Lung (tissue), 12 donors: ENCODE data around the gene SPDL1. TPM values are rescaled to one million over a fixed set of nuclear protein-coding genes. Genes with fewer than 3 reads are reported as not detected.
A peak's percentile ranks its signal among the peaks of the same experiment; 100 is the strongest.

Experiments used
- ATAC-seq: fragments of 200-7000 bp; cut with Tn5 transposase; one replicate; pipeline ENCODE4 v1.9.1; 2020; ENCODE audit warnings: moderate number of reproducible peaks; ENCODE audit not compliant: insufficient read depth, low FRiP score
- DNase-seq, 3 donors: peaks; one replicate each; pipeline ENCODE4 v3.0.0-alpha.2; 2013 to 2017
- H3K27ac ChIP-seq, 2 donors: one replicate each; pipeline ENCODE4 v1.5.1; 2013; ENCODE audit warnings: mild to moderate bottlenecking in 2 of 2, moderate library complexity in 2 of 2, control low read depth in 1 of 2, inconsistent platforms in 1 of 2, low read depth in 1 of 2, low read length in 1 of 2
- H3K27me3 ChIP-seq, 3 donors: one replicate each; pipeline ENCODE4 v1.5.1; 2013; ENCODE audit warnings: low read length in 2 of 3; ENCODE audit not compliant: control insufficient read depth in 3 of 3, insufficient read depth in 3 of 3
- H3K36me3 ChIP-seq, 4 donors: one replicate each; pipeline ENCODE4 v1.5.1; 2013; ENCODE audit warnings: low read length in 4 of 4, mild to moderate bottlenecking in 1 of 4, moderate library complexity in 1 of 4; ENCODE audit not compliant: control insufficient read depth in 4 of 4, insufficient read depth in 4 of 4
- H3K4me1 ChIP-seq, 5 donors: one replicate each; pipeline ENCODE4 v1.5.1; 2013; ENCODE audit warnings: low read length in 5 of 5, mild to moderate bottlenecking in 2 of 5, moderate library complexity in 1 of 5; ENCODE audit not compliant: control insufficient read depth in 5 of 5, insufficient read depth in 5 of 5
- H3K4me3 ChIP-seq: one replicate; pipeline ENCODE4 v1.5.1; 2013; ENCODE audit warnings: mild to moderate bottlenecking, control low read depth, moderate library complexity
- H3K9ac ChIP-seq, 2 donors: one replicate each; pipeline ENCODE4 v1.5.1; 2013; ENCODE audit warnings: low read length in 2 of 2, control low read depth in 1 of 2; ENCODE audit not compliant: insufficient read depth in 1 of 2
- H3K9me3 ChIP-seq, 4 donors: one replicate each; pipeline ENCODE4 v1.5.1; 2013; ENCODE audit warnings: low read length in 3 of 4, mild to moderate bottlenecking in 1 of 4, moderate library complexity in 1 of 4; ENCODE audit not compliant: control insufficient read depth in 4 of 4, insufficient read depth in 3 of 4
- WGBS, 2 donors: extraction: QIAGEN DNeasy Blood & Tissue Kit; methylation state at CpG; one replicate each; pipeline ENCODE4 v1.1.7; 2013; 5-methylcytosine and 5-hydroxymethylcytosine counted together
- polyA plus RNA-seq, 2 donors: library from polyadenylated mRNA; stranded (reverse); fragments of 200-250 nt; gene quantifications; one replicate each; pipeline ENCODE4 v1.2.1, GENCODE V29; 2013
- total RNA-seq, 2 donors: library from RNA; depleted of rRNA in 1 of 2; stranded (reverse); fragments of >200 nt in 1 of 2; gene quantifications; one replicate each; pipeline ENCODE4 v1.2.1, GENCODE V29; 2014 to 2021
- TF ChIP-seq, protein P1 (sequence below): IDR thresholded peaks from 2 replicates; pipeline ENCODE4 v1.5.1; 2012; ENCODE audit warnings: mild to moderate bottlenecking; ENCODE audit errors: control extremely low read depth, extremely low read depth
- donor health status: control.
- donor health status: control.
- donor health status: Bipolar disorder and iron deficiency.
- donor health status: healthy.
- donor health status: DM: yes; HTN: yes; CAD: no.

Gene SPDL1
- total and polyA plus RNA-seq, 4 donors: 4.3 to 13.4 (median 8.6) TPM

GRCh38 chr5:169577951-169578350 lies 5.6 kb upstream of the SPDL1 start:
- TF ChIP-seq, protein P1, sequence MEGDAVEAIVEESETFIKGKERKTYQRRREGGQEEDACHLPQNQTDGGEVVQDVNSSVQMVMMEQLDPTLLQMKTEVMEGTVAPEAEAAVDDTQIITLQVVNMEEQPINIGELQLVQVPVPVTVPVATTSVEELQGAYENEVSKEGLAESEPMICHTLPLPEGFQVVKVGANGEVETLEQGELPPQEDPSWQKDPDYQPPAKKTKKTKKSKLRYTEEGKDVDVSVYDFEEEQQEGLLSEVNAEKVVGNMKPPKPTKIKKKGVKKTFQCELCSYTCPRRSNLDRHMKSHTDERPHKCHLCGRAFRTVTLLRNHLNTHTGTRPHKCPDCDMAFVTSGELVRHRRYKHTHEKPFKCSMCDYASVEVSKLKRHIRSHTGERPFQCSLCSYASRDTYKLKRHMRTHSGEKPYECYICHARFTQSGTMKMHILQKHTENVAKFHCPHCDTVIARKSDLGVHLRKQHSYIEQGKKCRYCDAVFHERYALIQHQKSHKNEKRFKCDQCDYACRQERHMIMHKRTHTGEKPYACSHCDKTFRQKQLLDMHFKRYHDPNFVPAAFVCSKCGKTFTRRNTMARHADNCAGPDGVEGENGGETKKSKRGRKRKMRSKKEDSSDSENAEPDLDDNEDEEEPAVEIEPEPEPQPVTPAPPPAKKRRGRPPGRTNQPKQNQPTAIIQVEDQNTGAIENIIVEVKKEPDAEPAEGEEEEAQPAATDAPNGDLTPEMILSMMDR: no peak
- Histone ChIP-seq H3K27me3 (peaks cover 0 to 6% (median 3%) of the 10 kb centered on the region in 3 donors), H3K4me3 (no peak overlapping the region), H3K9ac (no peak overlapping the region), H3K9me3 (no peaks in the 10 kb centered on the region), H3K27ac (no peak overlapping the region), H3K36me3 (no peaks in the 10 kb centered on the region), H3K4me1 (no peaks in the 10 kb centered on the region)
- ATAC-seq (no peak), DNase-seq (peak in 1 of 3 donors; percentile 15)
- 34 to 48% methylated on average over 1 of the region's 1 CpG for WGBS, 2 donors

- Histone ChIP-seq H3K4me1 (peaks cover 0 to 2% (median 0%) of the 10 kb centered on the region in 5 donors), H3K9me3 (no peaks in the 10 kb centered on the region), H3K27me3 (no peaks in the 10 kb centered on the region), H3K4me3 (no peak overlapping the region), H3K9ac (no peak overlapping the region), H3K36me3 (no peaks in the 10 kb centered on the region), H3K27ac (no peak overlapping the region)
- ATAC-seq (no peak), DNase-seq (no peak)
- TF ChIP-seq, protein P1: no peak
- WGBS, 2 donors: 73% methylated on average over 5 of the region's 5 CpGs
Observed at GRCh38 chr5:169580964-169581363, 2.6 kb upstream of the SPDL1 start.

DNA sequence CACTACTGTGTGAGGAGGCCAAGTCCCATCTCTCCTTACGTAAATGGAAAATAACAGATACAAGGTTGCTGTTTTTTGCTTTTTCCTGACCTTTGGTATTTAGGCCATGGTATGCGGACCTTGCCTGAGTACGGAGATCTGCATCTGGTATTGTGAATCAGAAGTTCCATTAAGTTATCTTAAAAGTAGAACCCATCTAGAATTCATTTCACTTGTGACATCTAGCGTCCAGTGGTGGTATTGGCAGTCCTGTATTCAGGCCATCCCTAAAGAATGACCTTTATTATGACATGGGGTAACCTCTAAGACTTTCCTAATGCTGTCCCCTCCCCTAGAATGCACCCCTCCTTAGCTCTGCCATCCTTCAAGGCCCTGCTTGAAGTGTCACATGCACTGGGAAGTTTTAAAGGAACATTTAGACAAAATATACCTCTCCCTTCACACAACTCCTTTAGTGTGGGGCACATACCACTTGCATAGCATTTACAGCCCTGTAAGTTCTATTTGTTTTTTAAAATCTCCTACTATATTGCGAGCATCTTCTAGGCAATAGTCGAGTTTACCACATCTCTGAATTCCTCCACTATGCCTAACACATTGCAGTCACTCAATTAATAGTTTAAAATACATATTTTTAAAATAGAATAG lies 1.9 kb upstream of the SPDL1 start:
- 24 to 43% methylated on average over 6 of the region's 6 CpGs for WGBS, 2 donors
- no peaks in the 10 kb centered on the region for H3K27me3 ChIP-seq
- H3K4me3 ChIP-seq: no peak overlapping the region
- H3K36me3 ChIP-seq: no peaks in the 10 kb centered on the region
- DNase-seq (peak; percentile 36 to 73 (median 68)), ATAC-seq (no peak)
- no peaks in the 10 kb centered on the region for H3K9me3 ChIP-seq
- H3K27ac ChIP-seq: no peak overlapping the region
- H3K4me1 ChIP-seq: peaks cover 0 to 2% (median 0%) of the 10 kb centered on the region in 5 donors
- no peak overlapping the region for H3K9ac ChIP-seq
- TF ChIP-seq, protein P1: peak; percentile 66

- Histone ChIP-seq H3K27ac (peak overlapping the region in 1 of 2 donors; percentile 84), H3K4me1 (peaks cover 0 to 2% (median 0%) of the 10 kb centered on the region in 5 donors), H3K4me3 (peak overlapping the region; percentile 36), H3K9me3 (no peaks in the 10 kb centered on the region), H3K27me3 (no peaks in the 10 kb centered on the region), H3K9ac (peak overlapping the region in 1 of 2 donors; percentile 89), H3K36me3 (no peaks in the 10 kb centered on the region)
- TF ChIP-seq, protein P1: no peak
- ATAC-seq (peak; percentile 16), DNase-seq (no peak)
- 5 to 6% methylated on average over 7 of the region's 7 CpGs for WGBS, 2 donors
Observed at GRCh38 chr5:169583101-169583423, 511 bp upstream of the SPDL1 start.
